T-cell (primary cell): ENCODE measurements around the gene SLC51A. TPM values are rescaled to one million over a fixed set of nuclear protein-coding genes. Genes with fewer than 3 reads are reported as not detected.
"Not testable (repeated sequence)": the region's sequence is repeated elsewhere in the genome, so short reads cannot be mapped to it uniquely, and the experiment has no call there.

Source experiments
- ATAC-seq, 4 experiments: fragments of 200-7000 bp in 3 of 4; fragments of 150-1000 bp in 1 of 4; cut with Tn5 transposase; replicated peaks in 1 of 4; 1 replicate in 3 of 4; 2 replicates in 1 of 4; pipeline ENCODE4 v1.10.0; 2021; ENCODE audit warnings: moderate library complexity in 3 of 4, mild to moderate bottlenecking in 2 of 4, moderate number of reproducible peaks in 1 of 4
- CTCF ChIA-PET, 2 donors: fragments of 300-600 bp; sonication (Branson Sonifier 250); formaldehyde crosslinking; loops; one replicate each; lab custom pipeline; 2022; ENCODE audit warnings: antibody characterized with exemption in 2 of 2; lab: Charles Lee
- POLR2A ChIA-PET, 2 donors: fragments of 300-600 bp; sonication (Branson Sonifier 250); formaldehyde crosslinking; loops; one replicate each; lab custom pipeline; 2022; ENCODE audit warnings: antibody characterized with exemption in 2 of 2; lab: Charles Lee
- DNase-seq, 35 experiments: peaks; one replicate each; pipeline versions ENCODE4 v3.0.0 to v3.0.0-alpha.2; 2013 to 2023
- H3K27ac ChIP-seq: one replicate; pipeline ENCODE4 v1.5.1; 2013; ENCODE audit warnings: low read length
- H3K27me3 ChIP-seq, 2 experiments: replicated peaks in 1 of 2; 1 replicate in 1 of 2; 2 replicates in 1 of 2; pipeline versions ENCODE4 v1.6.1 to v1.7.0; 2013; ENCODE audit warnings: low read length in 1 of 2, mixed read lengths in 1 of 2; ENCODE audit not compliant: control insufficient read depth in 2 of 2, insufficient read depth in 2 of 2; ENCODE audit errors: extremely low read depth in 1 of 2
- H3K36me3 ChIP-seq, 2 donors: 1 replicate in 1 of 2; 2 replicates in 1 of 2; pipeline versions ENCODE4 v1.6.1 to v1.7.0; 2013; ENCODE audit warnings: low read length in 1 of 2; ENCODE audit not compliant: control insufficient read depth in 2 of 2, insufficient read depth in 1 of 2; ENCODE audit errors: extremely low read depth in 1 of 2
- H3K4me1 ChIP-seq, 2 experiments: 1 replicate in 1 of 2; 2 replicates in 1 of 2; pipeline versions ENCODE4 v1.6.1 to v1.7.0; 2013; ENCODE audit warnings: low read length in 2 of 2, mixed read lengths in 1 of 2; ENCODE audit not compliant: insufficient read depth in 2 of 2, control insufficient read depth in 1 of 2; ENCODE audit errors: extremely low read depth in 1 of 2
- H3K4me3 ChIP-seq, 2 donors: 1 replicate in 1 of 2; 2 replicates in 1 of 2; pipeline versions ENCODE4 v1.5.1 to v1.7.0; 2013; ENCODE audit warnings: mild to moderate bottlenecking in 2 of 2, low read length in 1 of 2, moderate library complexity in 1 of 2; ENCODE audit not compliant: control insufficient read depth in 1 of 2; ENCODE audit errors: extremely low read depth in 1 of 2
- H3K9me3 ChIP-seq: 2 replicates; pipeline ENCODE4 v1.7.0; 2013
- H3K27ac Mint-ChIP-seq, 2 donors: one replicate each; pipeline ENCODE4 v1.8.0; 2020 to 2021; ENCODE audit warnings: mild to moderate bottlenecking in 2 of 2, mixed read lengths in 2 of 2
- H3K27me3 Mint-ChIP-seq, 2 donors: one replicate each; pipeline ENCODE4 v1.8.0; 2021 to 2022; ENCODE audit warnings: mixed read lengths in 2 of 2
- H3K36me3 Mint-ChIP-seq: one replicate; pipeline ENCODE4 v1.8.0; 2021; ENCODE audit warnings: mixed read lengths
- H3K4me1 Mint-ChIP-seq, 3 donors: one replicate each; pipeline ENCODE4 v1.8.0; 2020 to 2022; ENCODE audit warnings: mixed read lengths in 3 of 3, mild to moderate bottlenecking in 1 of 3
- H3K4me3 Mint-ChIP-seq, 3 donors: one replicate each; pipeline ENCODE4 v1.8.0; 2020 to 2022; ENCODE audit warnings: mild to moderate bottlenecking in 3 of 3, mixed read lengths in 3 of 3, moderate library complexity in 3 of 3
- H3K9me3 Mint-ChIP-seq, 3 donors: one replicate each; pipeline ENCODE4 v1.8.0; 2020 to 2022; ENCODE audit warnings: mixed read lengths in 3 of 3
- WGBS: methylation state at CpG from one replicate; pipeline ENCODE4 v1.1.5; 2013; ENCODE audit warnings: missing lambda C conversion rate; ENCODE audit not compliant: insufficient coverage; 5-methylcytosine and 5-hydroxymethylcytosine counted together
- total RNA-seq, 35 experiments: library from RNA in 6 of 35; stranded (reverse) in 6 of 35; fragments of 120-200 nt in 1 of 35; gene quantifications; one replicate each; pipeline versions ENCODE4 v1.2.1 to v1.2.4 and lab custom pipeline; 2013 to 2026

Gene SLC51A
- total RNA-seq, 5 donors from 2014 or later (not counting 1 experiment from before 2014, with no cell fraction given): not detected

- Mint-ChIP-seq H3K4me3 (peak overlapping the region; percentile 65 to 76 (median 75)), H3K9me3 (no peaks in the 10 kb centered on the region), H3K36me3 (no peaks in the 10 kb centered on the region), H3K27ac (peak overlapping the region; percentile 97 to 98), H3K4me1 (peaks cover 26 to 57% (median 50%) of the 10 kb centered on the region in 3 donors), H3K27me3 (no peaks in the 10 kb centered on the region)
- POLR2A ChIA-PET: interaction anchor here (0.6 kb wide), 2 partner anchors 68 to 596 kb away, joined by 4 to 5 read pairs; no protein-coding TSS in a partner anchor
- DNase-seq (no peak), ATAC-seq (no peak)
- CTCF ChIA-PET: interaction anchor here (0.6 to 2.0 kb wide), 5 partner anchors 13 to 110 kb away, joined by 3 to 11 read pairs (median 3); no protein-coding TSS in a partner anchor
- H3K4me3 ChIP-seq: peak overlapping the region; percentile 34 to 54
- H3K27ac ChIP-seq: peak overlapping the region; percentile 91
- no peaks in the 10 kb centered on the region for H3K9me3 ChIP-seq
- H3K36me3 ChIP-seq: no peaks in the 10 kb centered on the region
- peaks cover 21 to 62% of the 10 kb centered on the region in 2 experiments for H3K4me1 ChIP-seq
- no peaks in the 10 kb centered on the region for H3K27me3 ChIP-seq
- WGBS: 49% methylated on average over 4 of the region's 9 CpGs
Measured at GRCh38 chr3:196180346-196180745, 36.0 kb upstream of the SLC51A start.

- Histone ChIP-seq H3K4me3 (no peak overlapping the region), H3K9me3 (no peaks in the 10 kb centered on the region), H3K36me3 (no peaks in the 10 kb centered on the region), H3K27ac (peak overlapping the region; percentile 91), H3K27me3 (no peaks in the 10 kb centered on the region), H3K4me1 (peaks cover 21 to 62% of the 10 kb centered on the region in 2 experiments)
- no peak overlapping the region for H3K4me3 Mint-ChIP-seq
- H3K36me3 Mint-ChIP-seq: no peaks in the 10 kb centered on the region
- WGBS: 69% methylated on average over 5 of the region's 10 CpGs
- peak overlapping the region; percentile 97 to 98 for H3K27ac Mint-ChIP-seq
- ChIA-PET CTCF (interaction anchor here (0.6 to 2.2 kb wide), 6 partner anchors 15 to 131 kb away, joined by 3 to 7 read pairs (median 4); no protein-coding TSS in a partner anchor), POLR2A (interaction anchor here in 1 of 2 donors (0.6 kb wide), 1 partner anchor 100 kb away, joined by 7 read pairs; no protein-coding TSS in a partner anchor)
- H3K4me1 Mint-ChIP-seq: peaks cover 26 to 57% (median 50%) of the 10 kb centered on the region in 3 donors
- ATAC-seq (no peak), DNase-seq (no peak)
- H3K27me3 Mint-ChIP-seq: no peaks in the 10 kb centered on the region
- H3K9me3 Mint-ChIP-seq: no peaks in the 10 kb centered on the region
Measured at GRCh38 chr3:196181127-196181546, 35.2 kb upstream of the SLC51A start.

- H3K4me3 ChIP-seq, ATAC-seq, CTCF ChIA-PET, H3K27me3 ChIP-seq, DNase-seq, H3K9me3 ChIP-seq, H3K36me3 ChIP-seq, H3K9me3 Mint-ChIP-seq, H3K4me3 Mint-ChIP-seq, H3K36me3 Mint-ChIP-seq, H3K27me3 Mint-ChIP-seq, H3K27ac ChIP-seq: not testable (repeated sequence)
- Mint-ChIP-seq H3K4me1 (peaks cover 32 to 60% (median 49%) of the 10 kb centered on the region in 3 donors), H3K27ac (peak overlapping the region in 1 of 2 donors; percentile 97)
- peaks cover 26 to 68% of the 10 kb centered on the region in 2 experiments for H3K4me1 ChIP-seq
- POLR2A ChIA-PET: interaction anchor here in 1 of 2 donors (0.6 to 0.7 kb wide), 3 partner anchors 10 to 41 kb away, joined by 5 to 12 read pairs (median 7); no protein-coding TSS in a partner anchor
- no CpG with 5 or more reads among the region's 4 CpGs for WGBS
Measured at GRCh38 chr3:196184169-196184432, 32.2 kb upstream of the SLC51A start.

GRCh38 chr3:196184881-196185280 lies 31.5 kb upstream of the SLC51A start:
- H3K27ac Mint-ChIP-seq: no peak overlapping the region

GRCh38 chr3:196186651-196187573 lies 29.4 kb upstream of the SLC51A start:
- Mint-ChIP-seq H3K4me1 (peaks cover 23 to 39% (median 29%) of the 10 kb centered on the region in 3 donors), H3K27me3 (no peaks in the 10 kb centered on the region), H3K9me3 (no peaks in the 10 kb centered on the region), H3K36me3 (no peaks in the 10 kb centered on the region), H3K27ac (peak overlapping the region; percentile 88), H3K4me3 (peak overlapping the region; percentile 28 to 67 (median 49))
- H3K27me3 ChIP-seq: no peaks in the 10 kb centered on the region
- H3K4me3 ChIP-seq: peak overlapping the region in 1 of 2 donors; percentile 3
- H3K36me3 ChIP-seq: no peaks in the 10 kb centered on the region
- H3K27ac ChIP-seq: peak overlapping the region; percentile 63
- H3K9me3 ChIP-seq: no peaks in the 10 kb centered on the region
- WGBS: 44% methylated on average over 18 of the region's 31 CpGs
- DNase-seq (peak in 1 of 35 experiments; percentile 58), ATAC-seq (peak; percentile 29 to 56 (median 34))
- ChIA-PET CTCF (interaction anchor here (0.6 to 1.7 kb wide), 6 partner anchors 109 to 248 kb away, joined by 3 to 14 read pairs (median 5); no protein-coding TSS in a partner anchor), POLR2A (interaction anchor here in 1 of 2 donors (0.6 kb wide), 2 partner anchors 115 to 499 kb away, joined by 3 to 6 read pairs; no protein-coding TSS in a partner anchor)
- H3K4me1 ChIP-seq: peaks cover 9 to 49% of the 10 kb centered on the region in 2 experiments

More at GRCh38 chr3:196184881-196185280, 31.5 kb upstream of the SLC51A start:
- Mint-ChIP-seq H3K9me3 (no peaks in the 10 kb centered on the region), H3K4me3 (no peak overlapping the region), H3K4me1 (peaks cover 25 to 52% (median 42%) of the 10 kb centered on the region in 3 donors), H3K36me3 (no peaks in the 10 kb centered on the region), H3K27me3 (no peaks in the 10 kb centered on the region)
- WGBS: 97% methylated on average over 13 of the region's 15 CpGs
- no peaks in the 10 kb centered on the region for H3K36me3 ChIP-seq
- H3K4me3 ChIP-seq: no peak overlapping the region
- H3K4me1 ChIP-seq: peaks cover 19 to 60% of the 10 kb centered on the region in 2 experiments
- DNase-seq: no peak
- H3K27me3 ChIP-seq: no peaks in the 10 kb centered on the region
- H3K27ac ChIP-seq: no peak overlapping the region
- ATAC-seq: no peak
- no peaks in the 10 kb centered on the region for H3K9me3 ChIP-seq
- CTCF ChIA-PET: no interaction called here
- POLR2A ChIA-PET: interaction anchor here in 1 of 2 donors (0.7 kb wide), 1 partner anchor 42 kb away, joined by 7 read pairs; no protein-coding TSS in a partner anchor
